HK-2 (cell line): ENCODE results near the gene A2M.

Experiments used
- DNase-seq: peaks from one replicate; pipeline ENCODE4 v3.0.0-alpha.2; 2018; ENCODE audit not compliant: unreplicated experiment

The A2M gene

DNA sequence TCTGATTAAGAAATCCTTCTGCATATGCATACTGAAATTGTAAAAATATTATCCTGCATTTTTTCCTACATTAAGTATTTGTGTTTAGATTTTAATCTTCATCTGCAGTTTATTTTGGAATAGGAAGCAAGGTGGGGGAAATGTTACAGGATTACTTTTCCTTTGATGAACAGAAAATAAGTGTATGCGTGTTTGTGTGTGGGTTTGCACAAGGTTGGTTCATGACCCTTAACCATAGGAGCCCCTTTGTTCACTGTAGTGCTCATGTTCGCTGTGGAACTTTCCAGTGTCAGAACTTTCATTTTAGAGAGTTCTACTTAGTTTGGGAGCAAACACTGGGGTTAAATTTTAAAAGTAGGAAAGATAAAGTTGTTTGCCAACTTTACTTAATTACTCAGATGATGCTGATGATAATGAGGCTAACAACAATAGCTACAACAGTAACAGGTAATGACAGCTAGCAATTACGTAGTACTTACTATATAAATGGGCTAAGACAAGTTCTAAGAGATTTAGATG is 6.4 kb upstream of the A2M start:
- no peak for DNase-seq

- no peak for DNase-seq
Measured at GRCh38 chr12:9120487-9121184, 4.9 kb upstream of the A2M start.

DNA sequence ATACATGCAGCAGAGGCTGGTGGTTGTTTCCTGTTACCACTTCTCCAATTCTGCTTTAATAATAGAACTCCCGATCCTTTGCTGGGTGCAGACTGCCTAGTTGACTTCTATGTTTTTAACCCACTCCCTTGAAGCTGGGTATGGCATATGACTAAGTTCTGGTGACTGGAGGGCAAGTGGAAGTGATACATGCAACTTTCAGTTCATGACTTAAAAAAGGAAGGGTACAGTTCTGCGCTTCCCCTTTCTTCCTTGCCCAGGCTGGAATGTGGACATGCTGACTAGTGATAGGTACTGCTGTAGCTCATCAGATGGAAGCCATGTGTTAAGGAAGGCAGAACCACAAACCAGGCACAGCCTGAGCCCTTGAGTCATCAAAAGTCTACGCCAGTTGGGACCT is 2.4 kb upstream of the A2M start:
- DNase-seq: no peak

GRCh38 chr12:9114946-9115345 is 773 bp downstream of the A2M start:
- no peak for DNase-seq

- no peak for DNase-seq
Measured at GRCh38 chr12:9113987-9114309, 1.8 kb downstream of the A2M start.

GRCh38 chr12:9113296-9113986 is 2.3 kb downstream of the A2M start:
- DNase-seq: no peak

DNA sequence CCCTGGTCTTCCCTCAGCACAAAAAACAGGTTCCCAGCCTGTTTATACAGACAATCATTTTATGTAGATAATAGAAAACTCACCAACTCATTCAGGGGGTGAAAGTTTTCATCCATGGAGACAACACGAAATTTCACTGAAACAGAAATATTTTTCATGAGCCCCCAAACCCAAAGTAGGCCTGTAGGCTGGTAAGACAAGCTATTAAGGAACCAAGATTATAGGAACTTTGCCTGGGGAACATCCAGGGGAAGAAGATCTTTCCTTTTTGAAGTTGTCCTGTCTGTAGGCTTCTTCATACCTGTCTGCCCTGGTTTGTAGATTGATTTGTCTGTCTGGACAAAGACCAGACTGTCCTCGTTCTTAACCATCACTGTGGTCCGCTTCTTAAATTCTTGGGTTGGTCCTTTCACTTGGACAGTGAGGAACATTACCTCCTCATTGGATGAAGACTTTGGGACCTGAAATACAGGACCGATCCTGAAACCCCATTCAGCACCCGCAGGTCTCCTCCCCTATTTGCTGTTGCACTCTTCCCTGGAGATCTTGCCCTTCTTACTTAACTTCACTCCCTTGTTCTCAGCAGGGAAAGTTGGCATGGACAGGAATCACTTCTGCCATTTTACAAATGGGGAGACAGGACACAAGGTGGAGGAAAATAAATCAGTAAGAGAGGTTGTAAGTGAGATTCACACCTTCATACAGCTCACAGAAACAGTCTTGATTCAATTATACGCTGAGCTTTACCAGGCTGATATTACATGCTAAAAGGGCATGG is 3.5 kb downstream of the A2M start:
- DNase-seq: no peak

- DNase-seq: no peak
Measured at GRCh38 chr12:9111525-9111924, 4.2 kb downstream of the A2M start.

- DNase-seq: no peak
Measured at GRCh38 chr12:9109737-9110491, 5.8 kb downstream of the A2M start.

GRCh38 chr12:9109213-9109522 is 6.6 kb downstream of the A2M start:
- DNase-seq: no peak

DNA sequence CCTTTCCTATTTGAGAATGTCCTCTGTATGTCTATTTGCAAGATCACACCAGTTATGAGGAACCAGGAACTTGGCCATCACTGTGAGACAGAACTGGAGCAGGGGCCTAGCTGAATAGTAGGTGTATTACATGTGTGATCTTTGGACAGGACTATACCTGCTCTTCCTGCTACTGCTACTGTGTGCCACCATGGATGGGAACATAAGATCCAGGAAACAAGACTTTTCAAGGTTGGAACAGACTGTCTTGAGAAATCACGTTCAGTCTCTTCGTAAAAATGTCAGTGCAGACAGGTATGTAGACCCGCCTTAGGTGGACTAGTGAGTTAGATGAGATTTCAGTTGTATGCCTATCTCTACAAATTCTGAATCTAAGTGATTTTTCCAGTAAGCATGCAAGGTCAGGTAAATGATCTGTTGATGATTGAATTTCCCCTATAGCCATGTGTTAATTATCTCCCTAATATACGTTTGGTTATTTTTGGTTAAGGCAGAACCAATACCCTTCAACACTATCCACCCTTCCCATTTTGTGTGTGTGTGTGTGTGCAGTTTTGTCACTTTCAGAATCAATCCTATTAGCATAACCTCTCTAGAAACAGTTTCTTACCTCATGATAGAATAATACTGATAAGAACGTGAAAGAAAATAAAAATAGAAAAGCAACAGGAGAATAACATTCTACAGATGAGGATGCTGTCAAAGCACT is 7.1 kb downstream of the A2M start:
- no peak for DNase-seq

DNA sequence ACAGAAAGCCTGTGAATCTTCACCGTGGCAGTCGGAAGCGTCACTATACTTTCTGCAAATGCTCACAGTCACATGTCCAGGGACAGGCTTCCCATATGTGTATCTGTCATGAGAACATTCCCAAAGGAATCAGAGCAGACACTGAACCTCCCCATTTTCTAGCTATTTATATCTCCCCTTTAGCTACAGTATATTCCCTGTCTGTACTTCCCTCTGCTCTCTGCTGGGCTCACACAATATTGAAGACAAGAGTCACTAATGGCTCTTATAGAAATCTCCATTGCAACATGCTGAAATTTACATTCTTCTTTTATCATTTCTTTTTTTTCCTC is 8.2 kb downstream of the A2M start:
- DNase-seq: no peak

GRCh38 chr12:9106610-9107541 is 8.8 kb downstream of the A2M start:
- DNase-seq: no peak

DNA sequence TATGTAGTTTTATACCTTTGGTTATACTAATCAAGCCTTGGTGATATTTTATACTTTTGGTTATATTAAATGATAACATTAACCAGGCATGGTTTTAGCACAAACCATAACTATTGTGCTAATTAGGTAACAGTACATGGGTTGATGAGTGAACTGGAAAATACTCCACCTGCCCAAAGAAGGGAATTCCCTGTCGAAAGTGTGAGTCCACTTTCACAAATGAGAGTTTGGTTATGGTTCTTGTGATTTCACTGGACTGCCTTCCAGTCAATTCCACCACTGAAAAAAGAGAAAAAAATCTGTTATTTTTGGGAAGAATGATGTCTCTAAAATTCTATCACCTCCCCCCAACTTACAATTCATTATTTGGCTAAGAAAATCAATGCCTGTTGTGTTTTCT is 9.7 kb downstream of the A2M start:
- DNase-seq: no peak

GRCh38 chr12:9104767-9105423 is 10.8 kb downstream of the A2M start:
- DNase-seq: no peak

GRCh38 chr12:9104087-9104486 is 11.6 kb downstream of the A2M start:
- no peak for DNase-seq

- no peak for DNase-seq
Measured at GRCh38 chr12:9103050-9103849, 12.5 kb downstream of the A2M start.

DNA sequence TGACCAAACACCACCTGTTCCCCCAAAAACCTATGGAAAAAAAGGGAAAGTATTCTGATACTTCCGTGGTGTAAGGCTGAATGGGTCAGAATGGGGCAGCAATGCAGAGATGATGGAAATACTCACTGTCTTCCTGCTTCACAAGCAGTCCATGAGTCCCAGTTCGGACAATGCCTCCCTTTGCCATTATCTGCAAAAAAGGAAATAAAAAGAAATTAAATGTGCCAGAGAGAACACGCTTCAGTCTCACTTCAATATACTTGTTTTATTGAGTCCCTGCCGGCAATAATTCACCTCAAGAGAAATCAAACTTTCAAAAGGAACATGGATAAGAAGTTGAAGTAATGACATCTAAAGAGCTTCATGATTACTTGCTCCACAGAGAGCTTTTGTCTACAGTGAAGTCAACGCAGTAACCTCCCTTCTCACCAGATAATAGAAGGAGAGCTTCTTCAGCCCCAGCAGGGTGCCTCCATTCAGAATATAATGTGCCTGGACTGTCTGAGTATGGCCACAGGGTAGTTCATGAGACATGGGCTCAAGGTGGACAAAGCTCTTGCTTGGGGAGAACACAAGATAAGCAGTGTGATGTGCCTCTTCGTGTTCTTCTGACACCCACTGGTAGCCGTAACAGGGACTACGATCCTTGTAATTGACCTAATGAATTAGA is 14.6 kb downstream of the A2M start:
- no peak for DNase-seq
